DND-41 (cell line): ENCODE measurements around the gene LCN9.

ENCODE experiments used
- EZH2 ChIP-seq: IDR thresholded peaks from 3 replicates; pipeline ENCODE4 v1.6.1; 2012; ENCODE audit warnings: borderline replicate concordance, low read depth, mild to moderate bottlenecking, moderate library complexity, low read length, inconsistent platforms; ENCODE audit not compliant: severe bottlenecking
- TF ChIP-seq, protein P1 (sequence below): IDR thresholded peaks from 2 replicates; pipeline ENCODE4 v1.5.1; 2012; ENCODE audit warnings: borderline replicate concordance, low read length, moderate library complexity, mild to moderate bottlenecking; ENCODE audit not compliant: poor library complexity, severe bottlenecking; ENCODE audit errors: extremely low read depth

DNA sequence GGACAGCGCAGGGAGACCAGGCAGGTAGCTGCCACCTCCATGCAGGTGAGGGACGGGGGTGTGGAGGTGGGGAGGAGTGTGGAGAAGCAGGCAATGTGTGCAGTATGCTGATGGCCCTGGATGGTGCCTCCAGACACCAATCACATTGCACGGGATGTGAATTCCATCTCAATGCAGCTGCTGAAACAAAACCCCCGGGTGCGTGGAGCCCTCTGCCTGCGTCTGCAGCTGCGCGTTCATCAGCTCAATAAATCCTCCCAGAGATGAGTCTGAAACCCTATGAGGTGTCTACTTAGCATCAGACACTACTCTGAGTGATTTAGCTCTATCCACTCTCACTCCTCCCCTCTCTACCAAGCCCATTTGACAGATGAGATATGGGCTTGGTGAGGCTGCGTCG, 25.9 kb downstream of the LCN9 start:
- TF ChIP-seq, protein P1, sequence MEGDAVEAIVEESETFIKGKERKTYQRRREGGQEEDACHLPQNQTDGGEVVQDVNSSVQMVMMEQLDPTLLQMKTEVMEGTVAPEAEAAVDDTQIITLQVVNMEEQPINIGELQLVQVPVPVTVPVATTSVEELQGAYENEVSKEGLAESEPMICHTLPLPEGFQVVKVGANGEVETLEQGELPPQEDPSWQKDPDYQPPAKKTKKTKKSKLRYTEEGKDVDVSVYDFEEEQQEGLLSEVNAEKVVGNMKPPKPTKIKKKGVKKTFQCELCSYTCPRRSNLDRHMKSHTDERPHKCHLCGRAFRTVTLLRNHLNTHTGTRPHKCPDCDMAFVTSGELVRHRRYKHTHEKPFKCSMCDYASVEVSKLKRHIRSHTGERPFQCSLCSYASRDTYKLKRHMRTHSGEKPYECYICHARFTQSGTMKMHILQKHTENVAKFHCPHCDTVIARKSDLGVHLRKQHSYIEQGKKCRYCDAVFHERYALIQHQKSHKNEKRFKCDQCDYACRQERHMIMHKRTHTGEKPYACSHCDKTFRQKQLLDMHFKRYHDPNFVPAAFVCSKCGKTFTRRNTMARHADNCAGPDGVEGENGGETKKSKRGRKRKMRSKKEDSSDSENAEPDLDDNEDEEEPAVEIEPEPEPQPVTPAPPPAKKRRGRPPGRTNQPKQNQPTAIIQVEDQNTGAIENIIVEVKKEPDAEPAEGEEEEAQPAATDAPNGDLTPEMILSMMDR = no peak
- TF ChIP-seq EZH2 = no peak
